HG02973 (cell line): Measurements from ENCODE around the gene CNBD2.
"Not testable (repeated sequence)": the region's sequence is repeated elsewhere in the genome, so short reads cannot be mapped to it uniquely, and the experiment has no call there.

ENCODE experiments used
- ATAC-seq: cut with Tn5 transposase; IDR thresholded peaks from one replicate; pipeline ENCODE4 v1.9.1; 2021; ENCODE audit warnings: moderate library complexity; ENCODE audit not compliant: unreplicated experiment

The CNBD2 gene

DNA sequence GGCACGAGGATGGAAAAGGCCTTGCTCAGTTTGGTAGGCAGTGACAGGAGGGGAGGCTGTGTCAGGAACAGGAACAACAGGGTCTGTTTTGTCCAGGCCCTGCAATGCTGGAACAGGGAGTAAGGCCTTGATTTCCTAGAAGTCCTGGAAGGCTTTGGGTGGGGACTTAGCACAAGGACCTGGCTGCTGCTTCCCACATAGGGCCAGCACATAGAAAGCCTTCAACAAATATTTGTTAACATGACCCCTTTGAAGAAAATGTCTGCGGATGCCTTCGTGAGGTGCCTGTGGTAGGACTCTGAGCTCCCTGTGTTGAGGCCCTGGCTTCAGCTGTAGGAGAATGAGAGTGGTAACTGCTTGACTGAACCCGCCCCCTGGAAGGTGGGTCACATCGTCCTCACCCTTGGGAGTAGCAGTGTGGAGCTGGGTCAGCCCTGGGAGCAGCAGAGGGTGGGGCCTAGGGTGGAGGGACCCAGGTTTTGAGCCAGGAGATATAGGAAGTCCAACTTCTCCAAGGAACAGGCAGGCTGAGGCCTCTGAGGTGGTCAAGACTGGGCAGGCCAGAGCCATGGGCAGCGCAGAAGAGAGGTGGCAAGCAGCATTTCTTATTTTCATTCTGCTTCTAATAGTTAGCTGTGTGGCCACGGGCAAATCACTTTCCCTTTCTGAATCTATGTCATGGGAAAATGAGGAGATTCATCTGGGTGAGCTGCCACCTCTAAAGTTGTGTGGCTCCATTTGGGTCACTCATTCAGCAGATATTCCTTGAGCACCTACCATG, 50.0 kb downstream of the CNBD2 start:
- ATAC-seq: no peak

DNA sequence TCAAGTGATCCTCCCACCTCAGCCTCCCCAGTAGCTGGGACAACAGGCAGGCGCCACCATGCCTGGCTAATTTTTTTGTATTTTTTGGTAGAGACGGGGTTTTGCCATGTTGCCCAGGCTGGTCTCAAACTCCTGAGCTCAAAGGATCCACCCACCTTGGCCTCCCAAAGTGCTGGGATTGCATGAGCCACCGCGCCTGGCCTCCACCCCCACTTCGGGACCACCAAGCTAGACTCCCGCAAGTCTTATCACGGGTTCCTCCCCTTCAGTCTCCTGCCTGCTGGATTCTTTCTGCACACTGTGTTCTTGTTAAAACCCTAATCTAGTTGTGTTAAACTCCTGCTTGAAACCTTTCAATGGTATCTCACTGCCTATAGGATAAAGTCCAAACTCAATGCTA, 57.7 kb downstream of the CNBD2 start:
- not testable (repeated sequence) for ATAC-seq

DNA sequence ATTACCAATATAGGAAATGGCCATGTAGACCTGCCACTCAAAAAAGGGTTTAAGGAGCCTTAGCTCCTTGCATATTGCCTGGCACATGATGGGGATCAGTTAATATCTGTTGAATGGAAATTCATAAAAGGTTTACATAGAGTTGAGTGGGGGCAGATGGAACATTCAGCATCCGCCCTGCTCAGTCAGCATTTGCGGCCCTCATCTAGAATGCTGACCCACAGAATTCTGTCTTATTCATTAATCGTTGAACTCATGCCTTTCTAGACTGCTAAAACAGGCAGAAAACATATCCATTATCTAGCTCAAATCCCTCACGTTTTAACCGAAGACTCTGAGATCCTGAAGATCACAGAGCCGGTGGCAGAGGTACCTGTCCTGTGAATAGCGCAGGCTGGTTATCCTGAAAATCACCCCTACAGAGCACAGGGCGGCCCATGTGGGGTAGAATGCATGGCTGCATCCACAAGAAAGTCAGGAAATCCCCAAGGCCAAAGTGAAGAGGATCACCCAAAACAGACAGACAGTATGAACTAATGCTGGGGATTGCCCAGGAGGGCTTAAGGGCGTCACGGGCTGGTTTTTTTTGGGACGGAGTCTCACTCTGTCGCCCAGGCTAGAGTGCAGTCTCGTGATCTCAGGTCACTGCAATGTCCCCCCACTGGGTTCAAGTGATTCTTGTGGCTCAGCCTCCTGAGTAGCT, 59.9 kb downstream of the CNBD2 start:
- ATAC-seq: no peak

DNA sequence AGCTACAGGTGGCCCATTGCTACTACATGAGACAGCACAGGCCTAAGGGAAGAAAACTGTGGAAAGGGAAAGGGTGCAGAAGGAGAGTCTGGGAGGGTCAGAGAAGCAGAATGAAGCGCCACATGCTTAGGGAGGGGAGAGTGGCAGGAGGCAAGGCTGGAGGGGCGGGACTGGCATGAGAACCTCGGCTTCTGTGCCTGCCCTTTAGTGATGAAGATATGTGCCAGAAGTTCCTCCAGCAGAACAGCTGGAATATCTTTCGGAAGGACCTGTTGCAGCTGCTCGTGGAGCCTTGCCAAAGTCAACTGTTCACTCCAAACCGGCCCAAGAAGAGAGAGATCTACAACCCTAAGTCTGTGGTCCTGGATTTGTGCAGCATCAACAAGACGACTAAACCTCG, 61.8 kb downstream of the CNBD2 start:
- no peak for ATAC-seq

DNA sequence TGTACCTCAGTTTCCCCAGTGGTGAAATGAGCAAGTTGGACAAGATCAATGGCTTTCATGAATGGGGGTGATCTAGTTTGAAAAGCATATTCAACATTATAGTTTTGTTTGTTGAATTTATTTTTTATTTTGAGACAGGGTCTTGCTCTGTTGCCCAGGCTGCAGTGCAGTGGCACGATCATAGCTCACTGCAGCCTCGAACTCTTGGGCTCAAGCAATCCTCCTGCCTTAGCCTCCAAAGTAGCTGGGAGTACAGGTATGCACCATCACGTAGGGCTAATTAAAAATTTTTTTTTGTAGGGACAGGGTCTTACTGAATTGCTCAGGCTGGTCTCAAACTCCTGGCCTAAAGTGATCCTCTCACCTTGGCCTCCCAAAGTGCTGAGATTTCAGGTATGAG, 63.4 kb downstream of the CNBD2 start:
- ATAC-seq: no peak

DNA sequence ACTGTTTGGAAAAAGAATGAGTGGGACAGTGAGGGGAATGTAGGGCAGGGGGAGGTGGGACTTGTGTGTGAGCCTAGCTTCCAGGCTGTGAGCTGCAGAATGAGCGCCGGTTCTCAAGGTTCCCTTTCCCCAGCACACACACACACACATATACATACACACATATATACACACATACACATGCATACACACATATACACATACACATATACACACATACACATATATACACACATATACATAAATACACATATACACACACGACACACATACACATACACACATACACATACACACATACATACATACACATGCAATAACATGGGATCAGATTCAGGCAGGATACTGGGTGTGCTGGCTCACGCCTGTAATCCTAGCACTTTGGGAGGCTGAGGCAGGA, 66.5 kb downstream of the CNBD2 start:
- no peak for ATAC-seq

DNA sequence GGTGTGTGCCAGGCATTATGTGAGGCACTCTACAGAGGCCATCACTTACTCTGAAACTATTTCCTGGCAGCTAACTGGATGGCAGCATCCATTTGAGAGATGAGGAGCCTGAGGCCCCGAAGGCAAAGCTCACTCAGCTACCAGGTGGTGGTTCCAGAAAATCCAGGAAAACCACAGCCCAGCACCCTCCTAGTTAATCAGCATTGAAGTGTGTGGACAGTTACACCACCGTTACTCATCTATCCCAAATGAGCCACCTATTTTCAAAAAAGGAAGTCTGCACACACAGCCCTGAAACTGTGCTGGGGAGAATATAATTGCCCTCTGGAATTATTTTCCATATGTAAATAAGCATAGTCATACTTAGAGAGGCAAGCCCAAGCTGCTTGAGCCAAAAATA, 67.4 kb downstream of the CNBD2 start:
- no peak for ATAC-seq

DNA sequence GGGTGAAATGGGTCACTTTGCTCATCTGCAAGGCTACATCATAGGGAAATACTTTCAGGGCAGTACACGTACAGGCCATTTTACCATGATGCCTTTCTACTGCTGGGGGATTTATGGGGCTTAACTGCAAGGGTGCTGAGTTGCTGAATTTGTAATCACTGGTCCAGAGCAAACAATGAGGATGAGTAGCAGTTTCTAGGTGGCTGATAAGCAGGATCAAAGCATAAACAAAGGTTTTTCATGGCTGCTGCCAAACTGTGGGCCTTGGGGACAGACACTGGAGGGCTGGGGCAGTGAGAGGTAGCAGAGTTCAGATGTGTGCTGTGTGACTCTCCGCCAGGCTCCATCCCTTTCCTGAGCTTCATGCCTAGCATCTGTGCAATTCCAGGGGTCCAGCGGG, 68.3 kb downstream of the CNBD2 start:
- no peak for ATAC-seq

DNA sequence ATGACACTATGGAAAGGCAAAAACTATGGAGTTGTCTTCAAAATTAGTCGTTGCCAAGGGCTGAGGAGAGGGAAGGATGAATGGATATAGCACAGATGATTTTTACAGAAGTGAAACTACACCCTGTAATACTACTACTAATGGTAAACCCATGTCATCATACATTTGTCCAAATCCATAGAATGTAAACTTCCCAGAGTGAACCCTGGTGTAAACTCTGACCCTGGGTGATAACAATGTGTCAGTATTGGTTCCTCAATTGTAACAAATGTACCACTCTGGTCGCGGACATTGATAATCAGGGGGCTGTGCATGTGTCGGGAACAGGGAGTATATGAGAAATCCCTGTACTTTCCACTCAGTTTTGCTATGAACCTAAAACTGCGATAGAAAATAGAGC, 72.2 kb downstream of the CNBD2 start:
- ATAC-seq: no peak

DNA sequence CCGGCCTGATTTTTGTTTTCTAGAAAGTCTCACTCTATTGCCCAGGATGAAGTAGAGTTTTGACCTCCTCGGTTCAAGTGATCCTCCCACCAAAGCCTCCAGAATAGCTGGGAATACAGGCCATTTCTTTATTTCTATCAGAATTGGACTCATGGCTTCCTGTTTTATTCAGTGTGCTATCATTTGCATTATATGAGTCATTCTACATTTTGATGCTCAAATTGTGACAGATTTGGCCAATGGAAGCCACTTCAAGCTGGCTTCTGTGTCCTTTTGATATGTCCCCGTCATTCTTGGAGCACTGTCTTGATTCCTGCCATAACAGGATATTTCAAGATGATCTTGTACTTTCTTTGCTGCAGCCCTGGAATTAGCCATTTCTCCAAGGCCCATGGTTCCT, 75.1 kb downstream of the CNBD2 start:
- ATAC-seq: no peak

DNA sequence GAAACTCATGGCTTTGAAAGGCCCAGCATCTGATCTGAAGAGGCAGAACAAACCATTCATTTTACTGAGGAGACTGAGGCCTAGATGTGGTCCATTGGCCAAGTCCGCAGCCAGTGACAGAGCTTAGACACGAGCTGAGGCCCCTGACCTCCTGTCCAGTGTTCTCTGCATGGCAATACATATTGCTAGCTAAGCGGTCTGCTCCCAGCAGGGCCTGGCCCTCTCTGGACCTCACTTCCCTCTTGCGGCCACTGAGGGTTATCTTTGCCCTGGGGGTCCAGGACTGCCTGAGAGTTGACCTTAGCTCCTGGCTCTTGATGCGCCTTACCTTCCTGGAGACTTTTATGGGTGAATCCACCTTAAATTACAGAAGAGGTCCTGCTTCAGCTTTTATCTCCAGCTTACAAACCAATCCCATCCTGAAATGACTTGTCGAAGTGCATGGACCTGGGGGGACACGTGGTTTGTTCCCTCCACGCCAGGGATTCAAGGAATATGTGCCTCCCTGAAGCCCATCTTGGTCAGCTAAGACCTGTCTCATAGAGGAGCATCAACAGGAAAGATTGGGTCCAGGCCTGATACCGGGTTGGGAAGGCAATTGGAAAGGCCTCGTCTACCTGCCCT, 75.6 kb downstream of the CNBD2 start:
- no peak for ATAC-seq

DNA sequence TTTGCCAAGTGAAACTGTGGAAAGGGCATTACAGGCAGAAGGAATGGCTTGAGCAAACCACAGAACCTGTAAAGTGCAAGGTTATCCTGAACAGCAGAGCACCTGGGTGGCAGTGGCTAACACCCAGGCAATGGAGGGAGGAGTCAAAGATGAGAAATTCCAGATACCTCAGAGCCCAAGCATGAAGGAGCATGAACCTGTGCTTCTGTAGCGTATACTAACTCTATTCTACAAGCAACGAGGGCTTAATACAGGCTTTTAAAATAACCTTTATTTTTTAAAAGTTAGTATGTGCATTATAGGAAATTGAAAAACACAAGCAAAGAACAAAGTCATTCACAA, 77.0 kb downstream of the CNBD2 start:
- ATAC-seq: no peak

DNA sequence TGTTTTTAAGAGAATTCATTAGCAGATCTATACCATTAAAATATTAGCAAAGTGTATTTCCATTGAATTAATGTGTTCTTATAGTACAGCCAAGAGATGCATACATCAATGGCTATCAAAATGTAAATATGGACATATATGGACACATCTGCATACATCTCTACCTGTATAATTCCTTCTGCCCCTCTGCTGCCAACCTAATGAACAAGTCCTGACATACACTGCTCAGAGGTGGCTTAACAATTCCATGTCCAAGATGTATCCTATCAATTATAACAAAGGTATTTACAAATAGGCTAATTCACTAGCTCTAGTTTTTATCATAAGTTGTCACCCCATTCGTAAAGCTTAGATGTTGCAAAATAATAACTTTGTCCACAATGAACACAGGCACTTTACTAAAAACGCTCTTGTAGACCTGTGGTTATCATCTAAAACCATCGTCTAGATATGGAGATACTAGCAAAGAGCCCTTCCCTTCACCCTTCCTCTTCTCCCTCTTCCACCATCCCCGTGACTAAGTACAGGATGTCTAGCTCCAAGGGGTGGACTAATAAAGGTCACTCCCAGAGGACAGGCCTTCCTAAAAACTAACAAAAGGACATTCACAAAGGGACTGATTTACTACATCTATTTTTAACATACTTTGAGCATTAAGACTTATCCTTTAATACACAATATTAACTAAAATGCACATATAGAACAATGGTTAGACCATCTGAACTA, 77.8 kb downstream of the CNBD2 start:
- ATAC-seq: not testable (repeated sequence)

DNA sequence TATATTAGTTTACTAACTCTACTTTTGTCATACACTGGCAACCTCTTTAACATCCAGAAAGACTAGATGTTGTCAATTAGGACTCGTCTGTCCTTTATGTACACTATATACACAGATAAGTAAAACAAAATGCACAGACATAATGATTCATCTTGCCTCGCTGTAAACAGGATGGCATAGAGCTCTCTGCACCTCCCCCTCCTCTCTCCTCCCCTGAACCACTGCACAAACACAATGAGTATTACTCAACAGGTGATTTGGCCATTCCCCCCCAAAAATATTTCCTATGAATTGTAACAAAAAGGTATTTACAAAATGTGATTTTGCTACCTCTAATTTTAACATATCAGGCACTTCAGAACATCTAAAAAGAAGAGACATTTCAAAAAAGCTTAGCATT, 81.0 kb downstream of the CNBD2 start:
- ATAC-seq: not testable (repeated sequence)

DNA sequence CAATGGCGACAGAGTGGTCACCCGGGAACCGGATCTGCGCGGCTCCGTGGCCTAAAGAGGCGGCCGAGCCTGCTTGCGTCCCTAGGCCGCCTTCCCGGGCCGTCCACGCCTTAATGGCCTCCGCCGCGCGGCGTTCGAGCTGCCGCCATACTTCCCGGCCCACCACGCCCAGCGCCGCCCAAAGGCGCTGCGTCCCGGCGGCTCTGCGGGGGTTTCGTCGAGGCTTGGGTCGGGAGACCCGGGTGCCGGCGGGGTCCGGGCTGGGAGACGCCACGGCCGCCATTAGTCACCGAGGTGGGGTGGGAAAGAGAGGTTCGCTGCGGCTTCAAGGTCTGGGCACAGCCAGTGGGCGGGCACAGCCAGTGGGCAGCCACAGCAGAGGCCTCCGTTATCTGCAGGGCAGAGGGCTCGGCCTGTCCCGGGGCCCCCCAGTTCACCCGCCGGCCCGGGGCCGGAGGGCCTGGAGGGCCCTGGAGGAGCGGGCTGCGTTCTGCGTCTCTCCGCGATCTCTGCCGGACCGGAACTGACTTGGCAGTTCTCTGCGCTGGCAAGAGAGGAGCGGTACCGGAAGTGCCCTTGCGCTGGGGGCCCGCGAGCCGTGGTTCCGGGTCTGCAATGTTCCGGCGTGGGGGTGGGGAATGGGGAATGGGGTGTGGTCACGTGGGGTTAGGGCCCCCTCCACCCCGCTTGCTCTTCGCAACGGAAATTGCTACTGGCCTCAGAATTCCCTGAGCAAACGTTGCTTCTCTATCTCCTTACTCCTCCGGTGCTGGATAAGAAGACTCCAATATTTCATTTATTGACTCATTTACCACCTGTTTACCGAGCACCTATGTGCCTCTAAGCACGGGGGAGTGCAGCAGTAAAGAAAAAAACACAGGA, 82.3 kb downstream of the CNBD2 start:
- peak; percentile 92 for ATAC-seq

DNA sequence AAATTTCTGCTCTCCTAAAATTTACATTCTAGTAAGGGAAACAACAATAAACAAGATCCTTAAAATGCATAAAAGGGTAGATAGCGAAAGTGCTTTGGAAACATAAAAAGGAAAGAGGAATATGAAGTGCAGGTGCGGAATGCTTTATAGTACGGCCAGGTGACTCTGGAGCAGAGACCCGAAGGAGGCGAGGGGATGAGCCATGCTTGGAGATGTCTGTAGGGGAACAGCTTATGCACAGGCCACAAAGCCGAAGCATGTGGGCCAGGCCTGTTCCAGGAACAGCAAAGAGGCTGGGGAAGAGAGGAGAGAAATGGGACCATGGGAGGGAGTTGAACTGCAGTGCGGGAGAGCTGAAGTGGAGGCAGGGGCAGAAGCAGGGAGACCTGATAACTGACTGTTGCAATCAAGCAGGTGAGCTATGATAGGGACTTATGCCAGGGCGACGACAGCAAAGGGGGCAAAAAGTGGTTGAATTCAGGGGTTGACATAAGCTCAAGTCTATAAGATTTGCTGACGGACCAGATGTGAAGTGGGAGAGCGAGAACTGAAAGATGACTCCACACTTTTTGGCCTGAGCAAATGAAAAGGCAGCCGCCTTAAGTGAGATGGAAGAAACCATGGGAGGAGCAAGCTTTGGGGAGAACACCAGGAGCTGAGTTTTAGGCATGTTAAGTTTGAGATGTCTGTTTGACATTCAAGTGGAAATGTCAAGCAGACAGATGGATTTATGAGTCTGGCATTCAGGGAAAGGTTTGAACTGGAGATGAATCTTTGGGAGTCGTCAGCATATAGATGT, 83.1 kb downstream of the CNBD2 start:
- ATAC-seq: no peak

DNA sequence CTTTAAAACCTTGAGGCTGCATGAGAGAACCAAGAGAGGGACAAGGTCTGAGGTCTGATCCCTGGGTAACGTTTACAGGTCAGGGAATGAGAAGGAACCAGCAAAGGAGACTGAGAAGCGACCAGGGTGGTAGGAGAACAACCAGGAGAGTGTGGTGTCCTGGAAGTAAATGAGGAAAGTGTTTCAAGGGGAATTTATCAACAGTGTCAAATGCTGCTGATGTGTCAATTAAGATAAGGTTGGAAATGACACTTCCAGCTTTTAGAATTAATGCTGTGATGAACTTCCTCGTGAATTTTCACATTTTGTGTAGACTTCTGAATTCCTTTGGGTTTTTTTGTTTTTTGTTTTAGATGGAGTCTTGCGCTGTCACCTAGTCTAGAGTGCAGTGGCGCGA, 83.7 kb downstream of the CNBD2 start:
- ATAC-seq: no peak

DNA sequence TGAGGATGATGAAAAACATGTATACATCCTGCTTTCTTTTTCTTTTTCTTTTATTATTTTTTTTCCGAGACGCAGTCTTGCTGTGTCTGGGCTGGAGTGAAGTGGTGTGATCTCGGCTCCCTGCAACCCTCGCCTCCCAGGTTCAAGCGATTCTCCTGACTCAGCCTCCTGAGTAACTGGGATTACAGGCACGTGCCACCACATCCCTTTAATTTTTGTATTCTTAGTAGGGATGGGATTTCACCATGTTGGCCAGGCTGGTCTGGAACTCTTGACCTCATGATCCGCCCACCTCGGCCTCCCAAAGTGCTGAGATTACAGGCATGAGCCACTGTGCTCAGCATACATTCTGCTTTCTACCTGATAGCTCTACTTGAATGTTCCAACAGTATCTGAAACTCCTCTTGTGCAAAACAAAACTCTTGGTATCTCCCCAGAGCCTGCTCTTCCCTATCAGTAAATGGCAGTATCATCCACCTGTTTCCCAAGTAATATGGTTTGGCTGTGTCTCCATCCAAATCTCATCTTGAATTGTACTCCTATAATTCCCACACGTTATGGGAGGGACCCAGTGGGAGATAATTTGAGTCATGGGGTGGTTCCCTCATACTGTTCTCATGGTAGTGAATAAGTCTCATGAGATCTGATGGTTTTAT, 85.6 kb downstream of the CNBD2 start:
- ATAC-seq: not testable (repeated sequence)

DNA sequence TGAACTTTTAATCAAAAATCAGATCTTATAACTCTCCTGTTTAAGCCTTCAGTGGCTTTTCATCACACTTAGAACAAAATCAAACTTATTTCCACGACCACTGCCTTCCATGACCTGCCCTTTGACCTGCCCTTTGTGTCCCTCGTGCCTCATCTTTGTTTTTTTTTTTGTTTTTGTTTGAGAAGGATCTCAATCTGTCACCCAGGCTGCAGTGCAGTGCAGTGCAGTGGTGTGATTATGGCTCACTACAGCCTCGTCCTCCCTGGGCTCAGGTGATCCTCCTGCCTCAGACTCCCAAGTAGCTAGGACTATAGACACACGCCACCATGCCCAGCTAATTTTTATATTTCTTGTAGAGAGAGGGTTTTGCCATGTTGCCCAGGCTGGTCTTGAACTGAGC, 86.8 kb downstream of the CNBD2 start:
- no peak for ATAC-seq
